NCI-H345 treated with DMSO at 0.1 percent for 48 hours (cell line): ENCODE results near the gene VGLL4.

ENCODE experiments used
- DNase-seq: peaks from one replicate; lab custom pipeline; 2025; ENCODE audit not compliant: unreplicated experiment; lab: John Stamatoyannopoulos, UW

The VGLL4 gene

GRCh38 chr3:11566478-11566877, 77.2 kb downstream of the VGLL4 start:
- no peak for DNase-seq

DNA sequence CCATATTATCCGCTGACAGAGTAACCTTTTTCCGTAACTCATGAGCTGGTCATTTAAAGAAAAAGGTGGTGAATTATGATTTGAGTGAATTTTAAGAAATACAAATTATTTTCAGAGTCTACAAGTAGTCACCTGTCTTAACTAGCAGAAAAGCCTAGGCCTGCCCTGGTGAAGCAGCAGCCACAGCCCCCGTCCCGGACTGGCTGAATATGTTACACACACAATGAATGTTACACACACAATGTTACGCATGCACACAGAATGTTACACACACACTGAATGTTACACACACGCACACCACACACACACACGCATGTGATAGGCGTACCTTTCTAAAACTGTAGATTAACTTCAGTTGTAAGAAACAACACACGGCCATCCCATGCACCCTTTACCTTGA, 77.8 kb downstream of the VGLL4 start:
- no peak for DNase-seq

- no peak for DNase-seq
Observed at GRCh38 chr3:11565492-11565891, 78.2 kb downstream of the VGLL4 start.

DNA sequence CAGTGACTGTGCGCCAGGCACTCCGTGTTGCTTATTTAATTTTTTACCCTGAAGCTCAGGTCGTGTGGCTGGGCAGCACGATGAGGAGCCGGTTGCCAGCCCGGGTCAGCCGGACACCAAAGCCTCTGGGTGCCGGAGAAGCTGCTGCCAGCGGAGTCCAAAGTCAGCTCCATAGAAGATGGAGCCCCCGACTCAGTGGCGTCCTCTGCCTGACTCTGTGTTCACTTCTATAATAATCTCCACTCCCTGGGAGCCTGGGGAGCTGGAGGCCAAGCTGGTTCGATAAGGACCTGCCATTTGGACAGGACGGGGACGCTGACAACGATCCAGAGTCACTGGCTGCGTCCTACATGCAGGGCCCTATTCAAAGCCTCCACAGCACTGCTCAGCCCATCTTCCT, 78.6 kb downstream of the VGLL4 start:
- DNase-seq, result no peak

- no peak for DNase-seq
Observed at GRCh38 chr3:11564577-11565001, 79.1 kb downstream of the VGLL4 start.

GRCh38 chr3:11563865-11564185, 79.9 kb downstream of the VGLL4 start:
- no peak for DNase-seq

- no peak for DNase-seq
Observed at GRCh38 chr3:11563159-11563864, 80.4 kb downstream of the VGLL4 start.

- DNase-seq, result no peak
Observed at GRCh38 chr3:11562277-11562881, 81.3 kb downstream of the VGLL4 start.

DNA sequence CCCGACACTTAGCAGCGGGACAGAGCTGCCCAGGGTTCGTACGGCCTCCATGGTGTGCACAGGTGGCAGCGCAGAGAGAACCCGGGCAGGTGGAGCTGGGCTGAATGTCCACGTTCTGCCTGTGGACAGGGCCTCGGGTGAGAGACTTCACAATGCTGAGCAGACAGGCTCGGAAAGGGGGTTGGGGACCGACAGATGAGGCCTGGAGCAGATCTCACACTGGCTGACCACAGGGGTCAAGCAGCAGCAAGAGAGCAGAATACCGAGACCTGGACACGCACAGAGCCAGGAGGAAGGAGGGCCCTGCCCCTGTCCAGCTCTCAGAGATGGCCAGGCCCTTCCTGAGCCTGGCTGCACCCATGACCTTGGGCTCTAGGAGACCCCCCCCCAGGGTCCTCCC, 83.0 kb downstream of the VGLL4 start:
- no peak for DNase-seq

- no peak for DNase-seq
Observed at GRCh38 chr3:11559816-11560633, 83.7 kb downstream of the VGLL4 start.

- DNase-seq, result no peak
Observed at GRCh38 chr3:11558918-11559815, 84.5 kb downstream of the VGLL4 start.

GRCh38 chr3:11558411-11558903, 85.3 kb downstream of the VGLL4 start:
- no peak for DNase-seq

- DNase-seq, result no peak
Observed at GRCh38 chr3:11558002-11558401, 85.7 kb downstream of the VGLL4 start.

- DNase-seq, result no peak
Observed at GRCh38 chr3:11556851-11557644, 86.7 kb downstream of the VGLL4 start.

DNA sequence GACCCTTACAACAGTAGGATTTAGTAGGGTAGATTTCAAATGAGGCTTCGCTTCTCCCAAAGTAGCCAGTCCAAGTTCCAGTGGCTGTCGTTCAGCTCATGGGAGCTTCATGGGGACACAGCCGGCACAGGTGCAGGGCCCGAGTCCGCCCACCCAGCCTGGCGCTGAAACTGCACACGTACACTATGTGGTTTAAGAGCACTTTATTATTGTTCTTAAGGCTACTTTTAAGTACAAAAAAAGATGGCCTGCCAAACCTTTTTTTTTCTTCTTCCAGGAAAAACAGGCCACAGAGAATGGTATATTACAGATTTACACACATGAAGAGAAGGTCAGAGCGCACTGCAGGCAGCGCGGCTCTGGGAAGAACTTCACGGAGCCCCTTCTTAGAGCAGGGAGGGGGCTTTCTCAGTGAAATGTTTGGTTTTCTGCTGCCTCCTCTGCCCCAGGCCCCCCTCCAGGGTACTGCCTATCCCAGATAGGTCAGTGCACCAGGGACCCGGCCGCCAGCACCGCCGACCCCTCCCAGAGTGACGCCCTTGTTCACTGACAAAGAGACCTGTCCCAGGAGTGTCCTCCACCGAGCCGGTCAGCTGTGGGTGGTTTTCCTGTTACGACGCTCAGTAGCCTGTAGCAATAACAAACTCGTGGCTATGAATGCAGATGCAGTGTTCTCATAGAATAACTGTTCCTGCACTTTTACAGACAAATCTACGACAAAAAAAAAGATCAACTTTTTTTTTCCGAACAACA, 87.7 kb downstream of the VGLL4 start:
- no peak for DNase-seq

DNA sequence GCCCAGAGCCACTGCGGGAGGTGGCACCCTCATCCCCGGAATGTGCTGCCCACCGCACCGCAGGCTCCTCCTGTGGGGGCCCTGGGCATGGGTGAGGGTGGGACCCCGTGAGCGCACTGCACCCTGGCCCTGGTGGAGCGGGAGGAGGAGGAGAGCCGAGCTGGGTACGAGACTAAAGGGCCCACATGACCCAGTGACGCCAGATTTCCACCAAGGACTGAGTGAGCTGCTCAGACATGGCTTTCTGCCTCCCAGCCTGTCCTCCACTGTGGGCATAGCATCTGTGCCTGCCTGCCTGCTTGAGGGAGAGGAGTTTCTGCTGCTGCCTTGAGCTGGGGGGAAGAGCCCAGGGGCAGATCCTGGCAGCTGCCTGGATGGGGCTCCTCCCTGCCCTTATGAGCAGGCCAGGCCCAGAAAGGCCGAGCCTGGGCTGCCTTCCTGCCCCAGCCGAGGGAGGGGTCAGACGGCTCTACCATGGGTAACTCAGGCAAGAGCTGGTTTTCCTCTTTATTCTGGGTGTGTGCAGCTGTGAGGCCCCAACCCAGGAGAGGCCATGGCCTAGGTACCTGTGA, 88.4 kb downstream of the VGLL4 start:
- DNase-seq, result no peak

DNA sequence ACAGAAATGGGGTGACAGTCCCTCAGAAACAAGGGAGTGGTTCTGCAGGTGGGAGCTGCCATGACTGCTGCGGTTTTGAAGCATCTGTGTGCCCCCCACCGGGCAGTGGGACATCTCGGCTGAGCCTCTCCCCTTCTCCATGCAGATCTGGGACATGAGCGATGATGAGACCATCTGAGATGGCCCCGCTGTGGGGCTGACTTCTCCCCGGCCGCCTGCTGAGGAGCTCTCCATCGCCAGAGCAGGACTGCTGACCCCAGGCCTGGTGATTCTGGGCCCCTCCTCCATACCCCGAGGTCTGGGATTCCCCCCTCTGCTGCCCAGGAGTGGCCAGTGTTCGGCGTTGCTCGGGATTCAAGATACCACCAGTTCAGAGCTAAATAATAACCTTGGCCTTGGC, 89.0 kb downstream of the VGLL4 start:
- no peak for DNase-seq

DNA sequence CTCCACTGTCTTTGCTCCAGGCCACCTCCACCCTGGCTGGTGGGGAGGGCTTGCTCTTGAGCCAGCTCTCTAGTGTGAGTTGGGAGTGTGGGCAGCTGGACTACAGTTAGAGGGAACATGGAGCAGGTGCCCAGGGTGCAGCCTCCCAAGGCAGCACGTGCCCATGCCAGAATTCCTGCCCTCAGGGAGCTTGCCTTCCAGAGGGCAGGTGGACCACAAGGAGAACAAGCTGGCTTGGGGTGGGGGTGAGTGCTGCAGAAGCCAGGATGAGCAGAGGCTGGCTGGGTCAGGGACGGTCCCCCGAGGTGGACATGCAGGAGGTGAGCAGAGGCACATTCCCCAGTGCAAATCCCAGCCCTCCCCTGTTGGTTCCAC, 89.5 kb downstream of the VGLL4 start:
- no peak for DNase-seq
